ENCODE measurements around the gene LPIN1. TPM values are rescaled to one million over a fixed set of nuclear protein-coding genes. Genes with fewer than 3 reads are reported as not detected.
"Not testable (repeated sequence)": the region's sequence is repeated elsewhere in the genome, so short reads cannot be mapped to it uniquely, and the experiment has no call there.

LPIN1 gene
- total RNA-seq, 1 experiment from 2014 or later = 4.4 TPM

DNA sequence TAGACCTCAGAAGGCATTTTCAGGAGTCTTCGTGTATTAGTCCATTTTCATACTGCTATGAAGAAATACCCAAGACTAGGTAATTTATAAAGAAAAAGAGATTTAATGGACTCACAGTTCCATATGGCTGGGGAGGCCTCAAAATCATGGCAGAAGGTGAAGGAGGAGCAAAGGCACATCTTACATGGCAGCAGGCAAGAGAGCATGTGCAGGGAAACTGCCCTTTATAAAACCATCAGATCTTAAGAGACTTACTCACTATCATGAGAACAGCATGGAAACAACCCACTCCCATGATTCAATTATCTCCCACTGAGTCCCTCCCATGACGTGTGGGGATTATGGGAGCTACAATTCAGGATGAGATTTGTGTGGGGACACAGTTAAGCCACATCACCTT, 101.5 kb downstream of the LPIN1 start:
- not testable (repeated sequence) for H3T11ph ChIP-seq (ENCODE audit: low read length); H3K27ac Mint-ChIP-seq; H3K4me2 ChIP-seq (ENCODE audit: insufficient read depth, insufficient read length, low read length); H3K23ac ChIP-seq (ENCODE audit: insufficient read length, low read depth, low read length); H2AFZ ChIP-seq (ENCODE audit: low read length); H2BK12ac ChIP-seq (ENCODE audit: insufficient read length, low read depth, low read length); H3K4me1 ChIP-seq (ENCODE audit: insufficient read depth, low read length); H2BK15ac ChIP-seq (ENCODE audit: low read depth, low read length); H3K27ac ChIP-seq (ENCODE audit: insufficient read length, low read depth, low read length); H4K8ac ChIP-seq (replicated peaks; ENCODE audit: insufficient read length, low read depth, low read length); H4K20me1 ChIP-seq (ENCODE audit: control insufficient read depth, insufficient read depth, insufficient read length); H3K18ac ChIP-seq (ENCODE audit: insufficient read length, low read depth, low read length); H3K23me2 ChIP-seq (ENCODE audit: insufficient read length, low read depth, low read length, poor library complexity, severe bottlenecking); H4K91ac ChIP-seq (ENCODE audit: insufficient read length, low read depth, low read length); H2AK5ac ChIP-seq (ENCODE audit: insufficient read length, low read length); H3K4ac ChIP-seq (ENCODE audit: low read depth, low read length); H2BK5ac ChIP-seq (ENCODE audit: insufficient read length, low read length); DNase-seq; H2BK20ac ChIP-seq (ENCODE audit: low read depth, low read length, poor library complexity, severe bottlenecking); H3K27me3 Mint-ChIP-seq (ENCODE audit: low read depth); H3K79me2 ChIP-seq (ENCODE audit: insufficient read depth, low read length); H3K9me3 ChIP-seq (ENCODE audit: control insufficient read depth, low read depth, low read length); H3K14ac ChIP-seq (ENCODE audit: insufficient read depth, low read length); H3K79me1 ChIP-seq (ENCODE audit: insufficient read depth, low read depth, low read length, poor library complexity, severe bottlenecking); H3K4me3 Mint-ChIP-seq; H4K5ac ChIP-seq (ENCODE audit: insufficient read length, low read depth, low read length); H3K27me3 ChIP-seq (ENCODE audit: insufficient read depth, low read length); H3K56ac ChIP-seq (ENCODE audit: insufficient read length, low read depth, low read length); H2BK120ac ChIP-seq (ENCODE audit: low read depth, low read length, poor library complexity, severe bottlenecking); H3K9ac ChIP-seq (ENCODE audit: extremely low read depth, insufficient read length, low read length)
- H3K4me1 Mint-ChIP-seq = peaks cover 9 to 10% of the 10 kb centered on the region in 2 experiments; a peak in 3 of 4 replicates
- peaks cover 17 to 28% of the 10 kb centered on the region in 2 experiments for H3K9me3 Mint-ChIP-seq
- H3K36me3 Mint-ChIP-seq (ENCODE audit: insufficient read depth in 1 of 3, low read depth in 3 of 3) = peaks cover 12 to 15% (median 15%) of the 10 kb centered on the region in 3 experiments
- no CpG with 5 or more reads among the region's 2 CpGs for WGBS (ENCODE audit: extremely low coverage, insufficient read length, low lambda C conversion rate)

Data from H9 (cell line).